CD4-positive, alpha-beta T cell (primary cell): Measurements from ENCODE around the gene ANXA6. TPM values are rescaled to one million over a fixed set of nuclear protein-coding genes. Genes with fewer than 3 reads are reported as not detected.

Source experiments
- ATAC-seq: fragments of 200-7000 bp; cut with Tn5 transposase; one replicate; pipeline ENCODE4 v1.10.0; 2022; ENCODE audit warnings: mild to moderate bottlenecking; ENCODE audit not compliant: poor library complexity
- CTCF ChIA-PET: fragments of 350-600 bp; sonication (Branson Sonifier 250); formaldehyde crosslinking; loops from one replicate; lab custom pipeline; 2021; ENCODE audit warnings: antibody characterized with exemption, inconsistent platforms; lab: Charles Lee
- POLR2A ChIA-PET: fragments of 350-600 bp; sonication (Branson Sonifier 250); formaldehyde crosslinking; loops from one replicate; lab custom pipeline; 2021; ENCODE audit warnings: antibody characterized with exemption, inconsistent platforms; lab: Charles Lee
- DNase-seq, 14 experiments: peaks; one replicate each; pipeline ENCODE4 v3.0.0-alpha.2; 2013 to 2020; ENCODE audit warnings: mixed read lengths in 2 of 14
- H3K27ac ChIP-seq, 2 donors: one replicate each; pipeline versions ENCODE4 v1.5.1 to v1.7.0; 2013; ENCODE audit warnings: low read length in 2 of 2, low read depth in 1 of 2, mild to moderate bottlenecking in 1 of 2
- H3K27me3 ChIP-seq, 2 experiments: 1 replicate in 1 of 2; 2 replicates in 1 of 2; pipeline versions ENCODE4 v1.6.1 to v1.7.0; 2013; ENCODE audit warnings: low read length in 2 of 2, control low read depth in 1 of 2, mild to moderate bottlenecking in 1 of 2, moderate library complexity in 1 of 2; ENCODE audit not compliant: insufficient read depth in 2 of 2, control insufficient read depth in 1 of 2
- H3K36me3 ChIP-seq: one replicate; pipeline ENCODE4 v1.6.1; 2013; ENCODE audit warnings: low read length, control low read depth; ENCODE audit not compliant: insufficient read depth
- H3K4me1 ChIP-seq: one replicate; pipeline ENCODE4 v1.6.1; 2013; ENCODE audit warnings: low read length, control low read depth; ENCODE audit not compliant: insufficient read depth
- H3K4me3 ChIP-seq: one replicate; pipeline ENCODE4 v1.5.1; 2013; ENCODE audit warnings: mild to moderate bottlenecking, low read length, moderate library complexity
- H3K9me3 ChIP-seq, 2 experiments: 1 replicate in 1 of 2; 2 replicates in 1 of 2; pipeline versions ENCODE4 v1.6.1 to v1.7.0; 2013; ENCODE audit warnings: low read length in 2 of 2, mild to moderate bottlenecking in 2 of 2, control low read depth in 1 of 2, moderate library complexity in 1 of 2; ENCODE audit not compliant: control insufficient read depth in 1 of 2, insufficient read depth in 1 of 2
- H3K27ac Mint-ChIP-seq: one replicate; pipeline ENCODE4 v1.8.0; 2020; ENCODE audit warnings: mixed read lengths
- H3K27me3 Mint-ChIP-seq: one replicate; pipeline ENCODE4 v1.8.0; 2021; ENCODE audit warnings: mixed read lengths
- H3K36me3 Mint-ChIP-seq: one replicate; pipeline ENCODE4 v1.8.0; 2021; ENCODE audit warnings: low read depth, mixed read lengths
- H3K4me1 Mint-ChIP-seq: one replicate; pipeline ENCODE4 v1.8.0; 2021; ENCODE audit warnings: low read depth, mixed read lengths
- H3K4me3 Mint-ChIP-seq: one replicate; pipeline ENCODE4 v1.8.0; 2020; ENCODE audit warnings: mild to moderate bottlenecking, mixed read lengths
- H3K9me3 Mint-ChIP-seq: one replicate; pipeline ENCODE4 v1.8.0; 2020; ENCODE audit warnings: mixed read lengths
- CTCF ChIP-seq: fragments of 200-600 bp; IDR thresholded peaks from one replicate; pipeline ENCODE4 v1.8.0; 2022; ENCODE audit warnings: antibody characterized with exemption, mild to moderate bottlenecking
- intact Hi-C, 2 experiments: fragments of 100-400 bp; cut with DNase I in 1 of 2; cut with micrococcal nuclease in 1 of 2; formaldehyde crosslinking; loops; one replicate each; pipeline versions ENCODE4 v1.15.1 to v1.9.0; 2023 to 2025; cut with DNase I, micrococcal nuclease
- total RNA-seq, 174 experiments: library from RNA in 2 of 174; stranded (reverse) in 2 of 174; gene quantifications; one replicate each; pipeline ENCODE4 v1.2.3 and lab custom pipeline; 2021 to 2026

The ANXA6 gene
- total RNA-seq, 2 experiments from 2014 or later, result 108 to 130 TPM

DNA sequence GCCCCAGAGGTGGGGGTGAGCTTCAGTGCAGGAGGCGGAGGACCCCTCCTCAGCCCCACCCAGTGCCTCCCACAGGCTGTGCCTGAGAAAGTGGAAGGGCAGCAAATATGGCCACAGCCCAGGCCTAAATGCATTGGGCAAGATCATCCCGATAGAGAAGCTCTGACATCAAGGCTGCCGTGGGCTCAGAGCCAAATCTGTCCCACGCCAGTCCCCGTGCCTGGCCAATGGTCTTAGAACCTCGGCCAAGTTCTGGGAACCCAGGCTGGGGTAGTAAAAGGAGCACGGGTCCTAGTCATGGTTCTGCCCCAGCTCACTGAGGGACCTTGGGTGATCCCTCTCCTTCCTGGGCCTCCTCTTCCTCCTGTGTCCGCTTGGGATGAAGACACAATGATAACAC lies 49.0 kb downstream of the ANXA6 start:
- CTCF ChIA-PET, result interaction anchor here (1.0 kb wide), 1 partner anchor 57 kb away, joined by 3 read pairs; no protein-coding TSS in a partner anchor
- TF ChIP-seq CTCF, result no peak

DNA sequence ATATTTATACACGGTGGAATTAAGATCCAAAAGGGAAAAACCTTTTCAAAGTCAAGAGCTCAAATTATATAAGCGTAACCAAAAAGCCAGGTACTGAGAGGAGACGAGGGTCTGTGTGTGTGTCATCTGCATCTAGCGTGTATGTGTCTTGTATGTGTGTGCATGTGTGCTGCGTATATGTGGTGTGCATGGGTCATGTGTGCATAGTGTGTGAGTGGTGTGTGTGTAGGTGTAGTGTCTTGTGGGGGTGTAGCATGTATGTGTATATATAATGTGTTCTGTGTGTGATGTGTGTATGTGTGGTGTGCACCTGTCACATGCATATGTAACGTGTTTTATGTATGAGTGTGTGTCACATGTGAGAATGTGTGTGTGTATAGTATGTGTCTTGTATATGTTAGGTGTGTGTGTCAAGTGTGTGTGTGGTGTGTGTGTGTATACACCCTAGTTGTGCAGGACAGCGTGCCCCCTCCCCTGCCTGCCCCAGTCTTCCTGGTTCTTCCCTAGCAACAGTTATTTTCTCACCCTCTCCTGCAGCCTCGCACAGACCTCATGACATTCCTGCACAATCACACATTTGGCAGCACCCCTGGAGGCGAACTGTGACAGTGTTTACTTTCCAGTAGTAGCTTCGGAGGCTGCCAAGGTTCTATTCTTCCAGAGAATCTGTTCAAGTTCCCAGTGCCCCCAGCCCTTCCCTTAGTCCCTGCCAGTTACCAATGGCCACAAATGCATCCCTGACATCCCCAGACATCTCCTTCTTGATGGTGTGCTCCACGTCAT lies 49.6 kb downstream of the ANXA6 start:
- intact Hi-C loops, result no loop called here
- peak overlapping the region; percentile 45 for H3K27ac Mint-ChIP-seq

More for the DNA sequence above, 49.0 kb downstream of the ANXA6 start:
- Histone ChIP-seq H3K36me3 (peaks cover 95% of the 10 kb centered on the region), H3K9me3 (no peaks in the 10 kb centered on the region), H3K27ac (no peak overlapping the region), H3K27me3 (no peaks in the 10 kb centered on the region), H3K4me3 (no peak overlapping the region), H3K4me1 (no peaks in the 10 kb centered on the region)
- no peaks in the 10 kb centered on the region for H3K9me3 Mint-ChIP-seq
- POLR2A ChIA-PET, result interaction anchor here (0.8 kb wide), 1 partner anchor 11 kb away, joined by 3 read pairs; no protein-coding TSS in a partner anchor
- no peak overlapping the region for H3K27ac Mint-ChIP-seq
- peaks cover 93% of the 10 kb centered on the region for H3K36me3 Mint-ChIP-seq
- no peaks in the 10 kb centered on the region for H3K27me3 Mint-ChIP-seq
- ATAC-seq (no peak), DNase-seq (no peak)
- peaks cover under 1% of the 10 kb centered on the region for H3K4me1 Mint-ChIP-seq
- intact Hi-C loops, result no loop called here
- H3K4me3 Mint-ChIP-seq, result no peak overlapping the region

DNA sequence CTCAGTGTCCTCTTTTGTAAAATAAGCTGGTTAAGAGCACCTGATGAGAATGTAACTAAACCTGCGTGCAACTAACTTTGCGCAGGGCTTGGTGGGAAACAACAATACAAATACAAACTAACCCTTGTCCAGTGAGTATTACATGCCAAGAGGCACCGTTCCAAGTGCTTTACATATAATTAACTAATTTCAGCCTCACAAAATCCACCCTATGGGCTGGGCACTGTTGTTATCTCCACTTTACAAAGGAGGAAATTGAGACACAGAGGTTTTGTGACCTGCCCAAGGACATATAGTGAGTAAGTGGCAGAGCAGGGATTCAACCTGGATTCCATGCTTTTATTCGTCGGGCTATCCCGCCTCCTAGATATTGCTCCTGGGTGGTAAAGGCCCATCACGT lies 50.5 kb downstream of the ANXA6 start:
- ATAC-seq (no peak), DNase-seq (no peak)
- Mint-ChIP-seq H3K4me3 (no peak overlapping the region), H3K36me3 (peaks cover 95% of the 10 kb centered on the region), H3K27ac (no peak overlapping the region), H3K27me3 (no peaks in the 10 kb centered on the region), H3K9me3 (no peaks in the 10 kb centered on the region), H3K4me1 (no peaks in the 10 kb centered on the region)
- Histone ChIP-seq H3K4me3 (no peak overlapping the region), H3K27ac (no peak overlapping the region), H3K9me3 (no peaks in the 10 kb centered on the region), H3K36me3 (peaks cover 96% of the 10 kb centered on the region), H3K4me1 (no peaks in the 10 kb centered on the region), H3K27me3 (no peaks in the 10 kb centered on the region)
- POLR2A ChIA-PET, result interaction anchor here (0.5 kb wide), 1 partner anchor 336 kb away, joined by 3 read pairs; no protein-coding TSS in a partner anchor
- TF ChIP-seq CTCF, result no peak
- CTCF ChIA-PET, result no interaction called here
- intact Hi-C loops, result no loop called here

More for the DNA sequence above, 49.6 kb downstream of the ANXA6 start:
- ChIA-PET CTCF (interaction anchor here (1.0 kb wide), 1 partner anchor 56 kb away, joined by 3 read pairs; no protein-coding TSS in a partner anchor), POLR2A (interaction anchor here (0.8 kb wide), 1 partner anchor 10 kb away, joined by 3 read pairs; no protein-coding TSS in a partner anchor)
- no peak for DNase-seq
- H3K36me3 ChIP-seq, result peaks cover 98% of the 10 kb centered on the region
- no peaks in the 10 kb centered on the region for H3K27me3 ChIP-seq
- Mint-ChIP-seq H3K36me3 (peaks cover 96% of the 10 kb centered on the region), H3K4me3 (no peak overlapping the region), H3K27me3 (no peaks in the 10 kb centered on the region), H3K9me3 (no peaks in the 10 kb centered on the region), H3K4me1 (no peaks in the 10 kb centered on the region)
- no peak overlapping the region for H3K4me3 ChIP-seq
- no peaks in the 10 kb centered on the region for H3K9me3 ChIP-seq
- no peaks in the 10 kb centered on the region for H3K4me1 ChIP-seq
- TF ChIP-seq CTCF, result no peak
- no peak overlapping the region for H3K27ac ChIP-seq
- ATAC-seq, result no peak
